NT2/D1 (cell line): ENCODE data around the gene PALLD.

Experiments used
- SUZ12 ChIP-seq: IDR thresholded peaks from 2 replicates; pipeline ENCODE4 v1.6.1; 2011; ENCODE audit not compliant: insufficient read length, insufficient read depth; ENCODE audit errors: extremely low read depth
- YY1 ChIP-seq: IDR thresholded peaks from 2 replicates; pipeline ENCODE4 v1.6.1; 2011; ENCODE audit not compliant: insufficient read length, insufficient read depth
- ZNF274 ChIP-seq: IDR thresholded peaks from 2 replicates; pipeline ENCODE4 v1.6.1; 2011; ENCODE audit warnings: mild to moderate bottlenecking, low read depth, low read length

DNA sequence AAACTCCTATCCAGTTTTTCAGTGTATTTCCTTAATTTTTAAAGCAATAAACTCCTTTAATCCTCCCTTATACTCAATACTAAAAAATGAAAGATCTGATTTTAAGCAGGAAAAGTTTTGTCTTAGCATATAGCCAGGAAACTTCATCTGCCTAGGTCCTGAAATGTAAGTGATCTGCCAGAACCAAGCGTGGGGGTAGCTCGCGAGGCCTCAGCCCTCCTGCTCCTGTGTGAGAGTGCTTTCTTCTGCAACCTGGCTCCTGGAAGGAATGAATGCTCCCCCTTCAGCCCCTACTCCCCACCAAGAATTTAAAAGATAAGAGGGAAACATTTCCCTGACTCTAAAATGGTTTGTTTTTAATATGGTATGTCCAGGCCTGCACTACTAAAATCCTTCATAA lies 353.1 kb downstream of the PALLD start:
- TF ChIP-seq ZNF274 = no peak
- no peak for TF ChIP-seq YY1
- TF ChIP-seq SUZ12 = no peak
